SK-N-SH treated with all-trans-retinoic acid at 6 μM for 48 hours (cell line): Measurements from ENCODE around the gene PRSS56.
A peak's percentile ranks its signal among the peaks of the same experiment; 100 is the strongest.

Experiments
- ATAC-seq: fragments of 200-7000 bp; cut with Tn5 transposase; 3 replicates; pipeline ENCODE4 v1.9.1; 2020; ENCODE audit warnings: mild to moderate bottlenecking, moderate library complexity
- ARNTL ChIP-seq: fragments of 450-650 bp; formaldehyde crosslinking; IDR thresholded peaks from 2 replicates; pipeline ENCODE4 v1.5.0; 2020; ENCODE audit warnings: low read depth, mild to moderate bottlenecking, moderate library complexity, borderline replicate concordance
- BACH2 ChIP-seq: fragments of 250-450 bp; sonication (Bioruptor Pico); IDR thresholded peaks from 2 replicates; pipeline ENCODE4 v1.9.0; 2021; ENCODE audit warnings: mild to moderate bottlenecking, borderline replicate concordance
- ESRRG ChIP-seq: fragments of 250-450 bp; sonication (Bioruptor Pico); IDR thresholded peaks from 2 replicates; pipeline ENCODE4 v1.6.1; 2021; ENCODE audit warnings: mild to moderate bottlenecking
- GLIS3 ChIP-seq: fragments of 250-450 bp; sonication (Bioruptor Pico); IDR thresholded peaks from 2 replicates; pipeline ENCODE4 v1.5.0; 2020; ENCODE audit warnings: mild to moderate bottlenecking, moderate library complexity
- ISL1 ChIP-seq: fragments of 250-450 bp; sonication (Bioruptor Pico); IDR thresholded peaks from 2 replicates; pipeline ENCODE4 v2.1.2; 2022; ENCODE audit warnings: mild to moderate bottlenecking, moderate library complexity
- OSR1 ChIP-seq: fragments of 250-450 bp; sonication (Bioruptor Pico); IDR thresholded peaks from 2 replicates; pipeline ENCODE4 v1.8.0; 2022; ENCODE audit warnings: moderate library complexity, mild to moderate bottlenecking, inconsistent platforms
- PATZ1 ChIP-seq: fragments of 250-450 bp; sonication (Bioruptor Pico); IDR thresholded peaks from 2 replicates; pipeline ENCODE4 v1.8.0; 2020; ENCODE audit warnings: mild to moderate bottlenecking, moderate library complexity, borderline replicate concordance
- POU6F1 ChIP-seq: fragments of 250-450 bp; sonication (Bioruptor Pico); IDR thresholded peaks from 2 replicates; pipeline ENCODE4 v1.8.0; 2021; ENCODE audit warnings: low read depth, mild to moderate bottlenecking, moderate library complexity, borderline replicate concordance
- PPARA ChIP-seq: fragments of 250-450 bp; sonication (Bioruptor Pico); IDR thresholded peaks from 2 replicates; pipeline ENCODE4 v1.5.0; 2020; ENCODE audit warnings: mild to moderate bottlenecking, borderline replicate concordance
- RARB ChIP-seq: fragments of 250-450 bp; sonication (Bioruptor Pico); IDR thresholded peaks from 2 replicates; pipeline ENCODE4 v1.8.0; 2021; ENCODE audit warnings: mild to moderate bottlenecking, moderate library complexity
- SNAI2 ChIP-seq: fragments of 250-450 bp; sonication (Bioruptor Pico); IDR thresholded peaks from 2 replicates; pipeline ENCODE4 v1.5.0; 2020; ENCODE audit warnings: mild to moderate bottlenecking, moderate library complexity
- TCF4 ChIP-seq: fragments of 250-450 bp; sonication (Bioruptor Pico); IDR thresholded peaks from 2 replicates; pipeline ENCODE4 v1.8.0; 2021; ENCODE audit warnings: mild to moderate bottlenecking, moderate library complexity, borderline replicate concordance
- TOX ChIP-seq: fragments of 250-450 bp; sonication (Bioruptor Pico); IDR thresholded peaks from 2 replicates; pipeline ENCODE4 v1.8.0; 2021; ENCODE audit warnings: mild to moderate bottlenecking, moderate library complexity, borderline replicate concordance
- TSHZ2 ChIP-seq: fragments of 250-450 bp; sonication (Bioruptor Pico); IDR thresholded peaks from 2 replicates; pipeline ENCODE4 v1.5.0; 2020; ENCODE audit warnings: mild to moderate bottlenecking, moderate library complexity
- ZC3H10 ChIP-seq: fragments of 250-450 bp; sonication (Bioruptor Pico); IDR thresholded peaks from 2 replicates; pipeline ENCODE4 v1.5.1; 2021; ENCODE audit warnings: mild to moderate bottlenecking, moderate library complexity
- ZFP3 ChIP-seq: fragments of 250-450 bp; sonication (Bioruptor Pico); IDR thresholded peaks from 2 replicates; pipeline ENCODE4 v1.5.0; 2020; ENCODE audit warnings: mild to moderate bottlenecking, moderate library complexity
- ZFP30 ChIP-seq: fragments of 450-650 bp; formaldehyde crosslinking; IDR thresholded peaks from 2 replicates; pipeline ENCODE4 v1.5.0; 2022; ENCODE audit warnings: mild to moderate bottlenecking, moderate library complexity
- ZNF565 ChIP-seq: fragments of 450-650 bp; formaldehyde crosslinking; conservative IDR thresholded peaks from 2 replicates; pipeline ENCODE4 v1.5.0; 2020; ENCODE audit warnings: low read depth, mild to moderate bottlenecking, moderate library complexity
- ZNF70 ChIP-seq: fragments of 450-650 bp; formaldehyde crosslinking; IDR thresholded peaks from 2 replicates; pipeline ENCODE4 v1.5.0; 2020; ENCODE audit warnings: mild to moderate bottlenecking, moderate library complexity
- ZNF8 ChIP-seq: fragments of 450-650 bp; formaldehyde crosslinking; IDR thresholded peaks from 2 replicates; pipeline ENCODE4 v1.5.0; 2020; ENCODE audit warnings: mild to moderate bottlenecking, moderate library complexity
- TF ChIP-seq, protein P1 (sequence below): fragments of 250-450 bp; sonication (Bioruptor Pico); IDR thresholded peaks from 2 replicates; pipeline ENCODE4 v1.5.1; 2020; ENCODE audit warnings: low read depth, mild to moderate bottlenecking, moderate library complexity
- TF ChIP-seq, protein P2 (sequence below): fragments of 250-450 bp; sonication (Bioruptor Pico); IDR thresholded peaks from 2 replicates; pipeline ENCODE4 v1.5.1; 2021; ENCODE audit warnings: mild to moderate bottlenecking, moderate library complexity

Gene PRSS56

GRCh38 chr2:232502911-232503808 is 17.0 kb upstream of the PRSS56 start:
- ATAC-seq, result peak; percentile 41
- TF ChIP-seq POU6F1 (no peak), TOX (CRISPR knock-in tag) (no peak), SNAI2 (no peak), ZFP3 (CRISPR knock-in tag) (no peak), ZNF70 (CRISPR knock-in tag) (no peak), ZNF565 (CRISPR knock-in tag) (no peak), OSR1 (no peak), PATZ1 (CRISPR knock-in tag) (no peak)
- TF ChIP-seq, protein P1, sequence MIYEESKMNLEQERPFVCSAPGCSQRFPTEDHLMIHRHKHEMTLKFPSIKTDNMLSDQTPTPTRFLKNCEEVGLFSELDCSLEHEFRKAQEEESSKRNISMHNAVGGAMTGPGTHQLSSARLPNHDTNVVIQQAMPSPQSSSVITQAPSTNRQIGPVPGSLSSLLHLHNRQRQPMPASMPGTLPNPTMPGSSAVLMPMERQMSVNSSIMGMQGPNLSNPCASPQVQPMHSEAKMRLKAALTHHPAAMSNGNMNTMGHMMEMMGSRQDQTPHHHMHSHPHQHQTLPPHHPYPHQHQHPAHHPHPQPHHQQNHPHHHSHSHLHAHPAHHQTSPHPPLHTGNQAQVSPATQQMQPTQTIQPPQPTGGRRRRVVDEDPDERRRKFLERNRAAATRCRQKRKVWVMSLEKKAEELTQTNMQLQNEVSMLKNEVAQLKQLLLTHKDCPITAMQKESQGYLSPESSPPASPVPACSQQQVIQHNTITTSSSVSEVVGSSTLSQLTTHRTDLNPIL, result no peak
- TF ChIP-seq, protein P2, sequence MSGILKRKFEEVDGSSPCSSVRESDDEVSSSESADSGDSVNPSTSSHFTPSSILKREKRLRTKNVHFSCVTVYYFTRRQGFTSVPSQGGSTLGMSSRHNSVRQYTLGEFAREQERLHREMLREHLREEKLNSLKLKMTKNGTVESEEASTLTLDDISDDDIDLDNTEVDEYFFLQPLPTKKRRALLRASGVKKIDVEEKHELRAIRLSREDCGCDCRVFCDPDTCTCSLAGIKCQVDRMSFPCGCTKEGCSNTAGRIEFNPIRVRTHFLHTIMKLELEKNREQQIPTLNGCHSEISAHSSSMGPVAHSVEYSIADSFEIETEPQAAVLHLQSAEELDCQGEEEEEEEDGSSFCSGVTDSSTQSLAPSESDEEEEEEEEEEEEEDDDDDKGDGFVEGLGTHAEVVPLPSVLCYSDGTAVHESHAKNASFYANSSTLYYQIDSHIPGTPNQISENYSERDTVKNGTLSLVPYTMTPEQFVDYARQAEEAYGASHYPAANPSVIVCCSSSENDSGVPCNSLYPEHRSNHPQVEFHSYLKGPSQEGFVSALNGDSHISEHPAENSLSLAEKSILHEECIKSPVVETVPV, result no peak
- TF ChIP-seq, all 23 proteins: peak for 0

- TF ChIP-seq ZFP30 (CRISPR knock-in tag) (no peak), PPARA (CRISPR knock-in tag) (no peak), ZNF8 (CRISPR knock-in tag) (no peak), TCF4 (CRISPR knock-in tag) (no peak), ESRRG (no peak), ISL1 (CRISPR knock-in tag) (no peak), TOX (CRISPR knock-in tag) (no peak), TSHZ2 (CRISPR knock-in tag) (no peak), SNAI2 (no peak), ZFP3 (CRISPR knock-in tag) (no peak), GLIS3 (CRISPR knock-in tag) (no peak), RARB (CRISPR knock-in tag) (no peak), ARNTL (CRISPR knock-in tag) (no peak), POU6F1 (no peak), ZC3H10 (CRISPR knock-in tag) (no peak), ZNF565 (CRISPR knock-in tag) (no peak), PATZ1 (CRISPR knock-in tag) (no peak), BACH2 (CRISPR knock-in tag) (no peak)
- TF ChIP-seq, protein P1, result no peak
- TF ChIP-seq, protein P2, result no peak
- ATAC-seq, result no peak
These were observed 16.3 kb upstream of the PRSS56 start for GRCh38 chr2:232503809-232504323.
